ENCODE data around the gene MAZ.
A peak's percentile ranks its signal among the peaks of the same experiment; 100 is the strongest.

MAZ gene

GRCh38 chr16:29808219-29808900, 2.0 kb downstream of the MAZ start:
- TF ChIP-seq CTCF (conservative IDR thresholded peaks at IDR 0.05; ENCODE audit: low read depth, low read length), result no peak
- DNase-seq (ENCODE audit: low read depth), result no peak
- H3K4me3 ChIP-seq (ENCODE audit: low read length), result peak overlapping the region; percentile 64

GRCh38 chr16:29809031-29809747, 2.9 kb downstream of the MAZ start:
- no peak for TF ChIP-seq CTCF (conservative IDR thresholded peaks at IDR 0.05; ENCODE audit: low read depth, low read length)
- peak overlapping the region; percentile 64 for H3K4me3 ChIP-seq (ENCODE audit: low read length)
- no peak for DNase-seq (ENCODE audit: low read depth)

DNA sequence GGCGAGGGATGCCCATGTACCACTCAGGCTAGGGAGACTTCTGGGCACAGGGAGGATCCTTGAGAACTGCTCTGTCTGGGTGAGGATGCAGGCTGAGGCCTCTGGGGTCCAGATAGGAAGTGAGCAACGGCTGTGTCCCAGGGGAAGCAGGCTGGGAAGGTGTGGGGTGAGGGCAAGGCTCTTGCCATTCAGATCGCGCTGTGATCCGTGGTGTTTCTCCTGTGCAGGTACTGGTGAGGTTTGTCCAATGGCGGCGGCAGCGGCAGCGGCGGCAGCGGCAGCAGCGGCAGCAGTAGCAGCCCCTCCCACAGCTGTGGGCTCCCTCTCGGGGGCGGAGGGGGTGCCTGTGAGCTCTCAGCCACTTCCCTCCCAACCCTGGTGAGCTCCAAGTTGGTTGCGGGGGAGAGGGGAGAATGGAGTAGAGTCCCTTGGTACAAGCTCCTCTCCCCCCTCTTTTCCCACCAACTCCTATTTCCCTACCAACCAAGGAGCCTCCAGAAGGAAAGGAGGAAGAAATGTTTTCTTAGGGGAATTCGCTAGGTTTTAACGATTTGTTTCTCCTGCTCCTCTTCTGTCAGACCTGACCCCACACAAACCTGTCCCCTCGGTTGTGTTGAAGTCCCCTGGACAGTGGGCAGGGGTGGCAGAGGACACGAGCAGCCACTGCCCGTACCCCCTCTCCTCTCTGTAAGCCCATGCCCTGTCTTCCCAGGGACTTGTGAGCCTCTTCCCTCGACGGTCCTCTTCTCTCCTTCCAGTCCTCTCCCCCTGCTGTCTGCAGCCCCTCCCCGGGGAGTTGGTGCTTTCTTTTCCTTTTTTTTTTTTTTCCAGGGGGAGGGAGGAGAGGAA, 3.7 kb downstream of the MAZ start:
- peak overlapping the region; percentile 25 for H3K4me3 ChIP-seq (ENCODE audit: low read length)
- no peak for TF ChIP-seq CTCF (conservative IDR thresholded peaks at IDR 0.05; ENCODE audit: low read depth, low read length)
- DNase-seq (ENCODE audit: low read depth), result no peak

- DNase-seq (ENCODE audit: low read depth), result no peak
- H3K4me3 ChIP-seq (ENCODE audit: low read length), result no peak overlapping the region
- TF ChIP-seq CTCF (conservative IDR thresholded peaks at IDR 0.05; ENCODE audit: low read depth, low read length), result no peak
These were observed 4.4 kb downstream of the MAZ start for GRCh38 chr16:29810699-29811169.

- TF ChIP-seq CTCF (conservative IDR thresholded peaks at IDR 0.05; ENCODE audit: low read depth, low read length), result no peak
- DNase-seq (ENCODE audit: low read depth), result peak; percentile 87
- peak overlapping the region; percentile 56 for H3K4me3 ChIP-seq (ENCODE audit: low read length)
These were observed 5.0 kb downstream of the MAZ start for GRCh38 chr16:29811170-29811895.

GRCh38 chr16:29811896-29812665, 5.8 kb downstream of the MAZ start, which contains the start of gene PRRT2:
Gene PRRT2 (plus strand): TSS chr16:29812193. CDS start chr16:29813055, 862 bp downstream.
- DNase-seq (ENCODE audit: low read depth), result no peak
- no peak for TF ChIP-seq CTCF (conservative IDR thresholded peaks at IDR 0.05; ENCODE audit: low read depth, low read length)
- H3K4me3 ChIP-seq (ENCODE audit: low read length), result peak within 1 kb of the TSS; percentile 56

Measured in retinal pigment epithelial cell (primary cell).